SK-N-SH (cell line): ENCODE results near the gene UBE2G1. TPM values are rescaled to one million over a fixed set of nuclear protein-coding genes. Genes with fewer than 3 reads are reported as not detected.

Experiments used
- CTCF ChIA-PET: fragments of 300-600, 350-600 bp; formaldehyde crosslinking; extraction: SDS; loops from one replicate; lab custom pipeline; 2021; lab: Yijun Ruan, JAX
- POLR2A ChIA-PET: fragments of 350-600 bp; sonication (Branson Sonifier 250); formaldehyde crosslinking; extraction: SDS; loops from one replicate; lab custom pipeline; 2020; ENCODE audit warnings: antibody characterized with exemption, inconsistent platforms; lab: Yijun Ruan, JAX
- DNase-seq: peaks from one replicate; pipeline ENCODE4 v3.0.0; 2012
- H2AFZ ChIP-seq: fragments of 200-600 bp; sonication (generic); 2 replicates; pipeline ENCODE4 v1.8.1; 2016; ENCODE audit warnings: antibody characterized with exemption, mild to moderate bottlenecking, low read depth
- H3F3A ChIP-seq: fragments of 200-600 bp; sonication (generic); replicated peaks from 2 replicates; pipeline ENCODE3; 2016; ENCODE audit warnings: antibody characterized with exemption, mild to moderate bottlenecking; ENCODE audit not compliant: insufficient read depth
- H3K27ac ChIP-seq, 2 experiments: fragments of 200-500 bp in 1 of 2; fragments of 200-600 bp in 1 of 2; sonication (Bioruptor generic) in 1 of 2; sonication (generic), shearing (Covaris generic) in 1 of 2; 2 replicates each; pipeline versions ENCODE4 v1.5.1 to v1.6.1; 2014 to 2016; ENCODE audit warnings: low read depth in 2 of 2, inconsistent platforms in 1 of 2, low read length in 1 of 2, mild to moderate bottlenecking in 1 of 2, mixed read lengths in 1 of 2
- H3K27me3 ChIP-seq: fragments of 200-600 bp; sonication (generic), shearing (Covaris generic); 2 replicates; pipeline ENCODE4 v1.6.1; 2016; ENCODE audit warnings: mixed run types; ENCODE audit not compliant: insufficient read depth
- H3K36me3 ChIP-seq, 2 experiments: fragments of 200-500 bp in 1 of 2; fragments of 200-600 bp in 1 of 2; sonication (Bioruptor generic) in 1 of 2; sonication (generic) in 1 of 2; replicated peaks in 1 of 2; 2 replicates each; pipeline versions ENCODE3 to v1.5.1; 2014 to 2016; ENCODE audit warnings: low read length in 1 of 2, mild to moderate bottlenecking in 1 of 2; ENCODE audit not compliant: insufficient read depth in 2 of 2, control insufficient read depth in 1 of 2
- H3K4me1 ChIP-seq, 2 experiments: fragments of 200-500 bp in 1 of 2; fragments of 200-600 bp in 1 of 2; sonication (Bioruptor generic) in 1 of 2; sonication (generic), shearing (Covaris generic) in 1 of 2; 2 replicates each; pipeline versions ENCODE4 v1.5.1 to v1.6.1; 2014 to 2016; ENCODE audit warnings: low read depth in 1 of 2, low read length in 1 of 2, mixed run types in 1 of 2; ENCODE audit not compliant: insufficient read depth in 2 of 2, control insufficient read depth in 1 of 2
- H3K4me2 ChIP-seq: fragments of 200-600 bp; sonication (generic), shearing (Covaris generic); 2 replicates; pipeline ENCODE4 v1.6.1; 2017; ENCODE audit warnings: mixed run types
- H3K4me3 ChIP-seq, 2 experiments: fragments of 200-500 bp in 1 of 2; fragments of 200-600 bp in 1 of 2; sonication (Bioruptor generic) in 1 of 2; sonication (generic), shearing (Covaris generic) in 1 of 2; 2 replicates each; pipeline versions ENCODE4 v1.5.1 to v1.8.1; 2014 to 2016; ENCODE audit warnings: low read depth in 2 of 2, inconsistent platforms in 1 of 2, low read length in 1 of 2, mild to moderate bottlenecking in 1 of 2, mixed read lengths in 1 of 2, moderate library complexity in 1 of 2
- H3K79me2 ChIP-seq: fragments of 200-600 bp; sonication (generic); 2 replicates; pipeline ENCODE4 v1.8.1; 2017; ENCODE audit warnings: mild to moderate bottlenecking; ENCODE audit not compliant: insufficient read depth
- H3K9ac ChIP-seq: fragments of 200-600 bp; sonication (generic); 2 replicates; pipeline ENCODE4 v1.6.1; 2017; ENCODE audit warnings: mixed run types
- H3K9me2 ChIP-seq: fragments of 200-600 bp; sonication (generic); 2 replicates; pipeline ENCODE4 v1.6.1; 2017; ENCODE audit warnings: mixed run types
- H3K9me3 ChIP-seq: fragments of 200-600 bp; sonication (generic); 2 replicates; pipeline ENCODE4 v1.6.1; 2017; ENCODE audit warnings: mixed run types, mild to moderate bottlenecking, moderate library complexity
- H4K20me1 ChIP-seq: fragments of 200-600 bp; sonication (generic); 2 replicates; pipeline ENCODE4 v1.6.1; 2017; ENCODE audit warnings: mild to moderate bottlenecking, mixed run types; ENCODE audit not compliant: insufficient read depth
- CHD2 ChIP-seq: fragments of 150-350 bp; IDR thresholded peaks from 2 replicates; pipeline ENCODE4 v1.6.1; 2018; ENCODE audit warnings: low read length; ENCODE audit not compliant: partially characterized antibody
- ELF1 ChIP-seq: IDR thresholded peaks from 2 replicates; pipeline ENCODE4 v1.4.0; 2012
- EZH2phosphoT487 ChIP-seq: fragments of 200-600 bp; sonication (generic); IDR thresholded peaks from 2 replicates; pipeline ENCODE4 v1.6.1; 2017; ENCODE audit warnings: low read depth, mixed run types, mild to moderate bottlenecking, antibody characterized with exemption, moderate library complexity, borderline replicate concordance
- FOSL2 ChIP-seq: IDR thresholded peaks from 2 replicates; pipeline ENCODE4 v1.4.0; 2012; ENCODE audit warnings: low read depth, mild to moderate bottlenecking, moderate library complexity, borderline replicate concordance
- FOXM1 ChIP-seq: IDR thresholded peaks from 2 replicates; pipeline ENCODE4 v1.4.0; 2012; ENCODE audit warnings: low read depth, mild to moderate bottlenecking
- GATA2 ChIP-seq: sonication (generic); formaldehyde crosslinking; IDR thresholded peaks from 2 replicates; pipeline ENCODE4 v1.5.0; 2020; ENCODE audit warnings: mild to moderate bottlenecking, missing genetic modification reagents
- NFIC ChIP-seq: IDR thresholded peaks from 2 replicates; pipeline ENCODE4 v1.4.0; 2012; ENCODE audit warnings: borderline replicate concordance
- PBX3 ChIP-seq: IDR thresholded peaks from 2 replicates; pipeline ENCODE4; 2012
- RCOR1 ChIP-seq: fragments of 150-350 bp; IDR thresholded peaks from 2 replicates; pipeline ENCODE4 v1.6.1; 2017; ENCODE audit warnings: antibody characterized with exemption, low read length
- REST ChIP-seq: IDR thresholded peaks from 2 replicates; pipeline ENCODE4 v1.6.1; 2012; ENCODE audit warnings: mild to moderate bottlenecking, low read depth, low read length, moderate library complexity
- RFX5 ChIP-seq: IDR thresholded peaks from 2 replicates; pipeline ENCODE4 v1.6.1; 2012; ENCODE audit warnings: mild to moderate bottlenecking, improper control_type of control experiment, low read length
- RXRA ChIP-seq: IDR thresholded peaks from 2 replicates; pipeline ENCODE4 v1.4.0; 2012; ENCODE audit warnings: low read depth, mild to moderate bottlenecking, borderline replicate concordance
- TAF1 ChIP-seq: IDR thresholded peaks from 2 replicates; pipeline ENCODE4 v1.6.1; 2012; ENCODE audit warnings: low read depth, mild to moderate bottlenecking, low read length, moderate library complexity, borderline replicate concordance
- TEAD4 ChIP-seq: IDR thresholded peaks from 2 replicates; pipeline ENCODE4 v1.4.0; 2012; ENCODE audit warnings: mild to moderate bottlenecking, borderline replicate concordance; ENCODE audit not compliant: insufficient read depth
- USF1 ChIP-seq: IDR thresholded peaks from 2 replicates; pipeline ENCODE4 v1.4.0; 2012; ENCODE audit warnings: low read depth, borderline replicate concordance
- USF2 ChIP-seq: fragments of 150-350 bp; IDR thresholded peaks from 2 replicates; pipeline ENCODE4 v1.6.1; 2017; ENCODE audit warnings: antibody characterized with exemption, low read length, low read depth, borderline replicate concordance
- ZBTB33 ChIP-seq: IDR thresholded peaks from 2 replicates; pipeline ENCODE4 v1.4.0; 2012; ENCODE audit warnings: low read depth, borderline replicate concordance
- WGBS: methylation state at CpG from one replicate; pipeline ENCODE4 v1.1.6; 2017; ENCODE audit warnings: low lambda C conversion rate; 5-methylcytosine and 5-hydroxymethylcytosine counted together
- polyA plus RNA-seq, 3 experiments: library from polyadenylated mRNA; depleted of rRNA; stranded (reverse); fragments of >200 nt; gene quantifications; 2 replicates each; pipeline ENCODE4 v1.2.3, GENCODE V29; 2012
- TF ChIP-seq, protein P1 (sequence below): fragments of 200-600 bp; sonication (generic); IDR thresholded peaks from 2 replicates; pipeline ENCODE4 v1.6.1; 2017; ENCODE audit warnings: antibody characterized with exemption, mild to moderate bottlenecking, moderate library complexity

UBE2G1 gene
- polyA plus RNA-seq, 1 of the 3 experiments (the other 2 are of a cell fraction), result 23.2 TPM

GRCh38 chr17:4258867-4259266, 107.6 kb downstream of the UBE2G1 start:
- Histone ChIP-seq H4K20me1 (0 out of 2 replicates have a peak, but pooled peaks cover 18% of the 10 kb centered on the region), H3K4me1 (peaks cover 5 to 14% of the 10 kb centered on the region in 2 experiments; a peak in 2 of 4 replicates), H3K27me3 (no peaks in the 10 kb centered on the region), H3K4me3 (no peak overlapping the region; a peak in 1 of 4 replicates), H3K36me3 (peaks cover 0 to 23% of the 10 kb centered on the region in 2 experiments), H3K9me3 (peaks cover 8% of the 10 kb centered on the region; the same call in 1 of the 2 replicates), H3F3A (peaks cover 7% of the 10 kb centered on the region), H2AFZ (no peak overlapping the region), H3K9ac (no peak overlapping the region), H3K9me2 (no peaks in the 10 kb centered on the region)
- POLR2A ChIA-PET, result interaction anchor here (0.6 kb wide), 1 partner anchor 130 kb away, joined by 3 read pairs; no protein-coding TSS in a partner anchor
- DNase-seq, result no peak
- 81% methylated on average over 3 of the region's 3 CpGs for WGBS
- no peak for TF ChIP-seq ELF1
- no peak for TF ChIP-seq GATA2 (CRISPR knock-in tag)
- no peak for TF ChIP-seq TEAD4
- no peak for TF ChIP-seq CHD2
- TF ChIP-seq RFX5, result no peak
- TF ChIP-seq FOSL2, result no peak
- no peak for TF ChIP-seq EZH2phosphoT487
- TF ChIP-seq PBX3, result no peak
- TF ChIP-seq TAF1, result no peak
- no peak for TF ChIP-seq RXRA
- TF ChIP-seq USF1, result no peak
- TF ChIP-seq NFIC, result no peak
- TF ChIP-seq ZBTB33, result no peak
- TF ChIP-seq REST, result no peak
- TF ChIP-seq, protein P1, sequence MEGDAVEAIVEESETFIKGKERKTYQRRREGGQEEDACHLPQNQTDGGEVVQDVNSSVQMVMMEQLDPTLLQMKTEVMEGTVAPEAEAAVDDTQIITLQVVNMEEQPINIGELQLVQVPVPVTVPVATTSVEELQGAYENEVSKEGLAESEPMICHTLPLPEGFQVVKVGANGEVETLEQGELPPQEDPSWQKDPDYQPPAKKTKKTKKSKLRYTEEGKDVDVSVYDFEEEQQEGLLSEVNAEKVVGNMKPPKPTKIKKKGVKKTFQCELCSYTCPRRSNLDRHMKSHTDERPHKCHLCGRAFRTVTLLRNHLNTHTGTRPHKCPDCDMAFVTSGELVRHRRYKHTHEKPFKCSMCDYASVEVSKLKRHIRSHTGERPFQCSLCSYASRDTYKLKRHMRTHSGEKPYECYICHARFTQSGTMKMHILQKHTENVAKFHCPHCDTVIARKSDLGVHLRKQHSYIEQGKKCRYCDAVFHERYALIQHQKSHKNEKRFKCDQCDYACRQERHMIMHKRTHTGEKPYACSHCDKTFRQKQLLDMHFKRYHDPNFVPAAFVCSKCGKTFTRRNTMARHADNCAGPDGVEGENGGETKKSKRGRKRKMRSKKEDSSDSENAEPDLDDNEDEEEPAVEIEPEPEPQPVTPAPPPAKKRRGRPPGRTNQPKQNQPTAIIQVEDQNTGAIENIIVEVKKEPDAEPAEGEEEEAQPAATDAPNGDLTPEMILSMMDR, result no peak
- TF ChIP-seq USF2, result no peak
- TF ChIP-seq RCOR1, result no peak
- TF ChIP-seq FOXM1, result no peak
- TF ChIP-seq, all 33 proteins: peak for 0
- H3K4me2 ChIP-seq, result no peak overlapping the region
- peaks cover 99% of the 10 kb centered on the region for H3K79me2 ChIP-seq
- no peak overlapping the region for H3K27ac ChIP-seq
- CTCF ChIA-PET, result interaction anchor here (1.0 to 3.9 kb wide), 4 partner anchors 9 to 154 kb away, joined by 3 to 39 read pairs (median 4); no protein-coding TSS in a partner anchor
